CD4-positive, alpha-beta T cell treated with Interleukin-17A for 4 hours (primary cell): ENCODE data around the gene KCNC4.

Experiments
- DNase-seq: peaks from one replicate; pipeline ENCODE4 v3.0.0-alpha.2; 2020; ENCODE audit warnings: mixed read lengths

KCNC4 gene

GRCh38 chr1:110233861-110234260, 23.7 kb downstream of the KCNC4 start:
- no peak for DNase-seq

- no peak for DNase-seq
These were observed 24.6 kb downstream of the KCNC4 start for GRCh38 chr1:110234691-110235090.

- DNase-seq: no peak
These were observed 25.2 kb downstream of the KCNC4 start for GRCh38 chr1:110235181-110235833.

- DNase-seq: no peak
These were observed 25.9 kb downstream of the KCNC4 start for GRCh38 chr1:110235834-110236682.

GRCh38 chr1:110237386-110238152, 27.5 kb downstream of the KCNC4 start:
- DNase-seq: no peak

GRCh38 chr1:110239441-110240430, 29.6 kb downstream of the KCNC4 start:
- DNase-seq: no peak

GRCh38 chr1:110240476-110241210, 30.5 kb downstream of the KCNC4 start:
- DNase-seq: no peak

- no peak for DNase-seq
These were observed 31.4 kb downstream of the KCNC4 start for GRCh38 chr1:110241516-110241915.

- DNase-seq: no peak
These were observed 31.9 kb downstream of the KCNC4 start for GRCh38 chr1:110242062-110242461.

GRCh38 chr1:110242731-110243130, 32.6 kb downstream of the KCNC4 start:
- no peak for DNase-seq

GRCh38 chr1:110243146-110243545, 33.0 kb downstream of the KCNC4 start:
- no peak for DNase-seq

GRCh38 chr1:110243574-110243973, 33.5 kb downstream of the KCNC4 start:
- DNase-seq: no peak

GRCh38 chr1:110245876-110246620, 35.9 kb downstream of the KCNC4 start:
- DNase-seq: no peak

- no peak for DNase-seq
These were observed 38.6 kb downstream of the KCNC4 start for GRCh38 chr1:110248746-110249145.

- DNase-seq: no peak
These were observed 39.1 kb downstream of the KCNC4 start for GRCh38 chr1:110249256-110249655.

GRCh38 chr1:110250008-110250407, 39.9 kb downstream of the KCNC4 start:
- DNase-seq: no peak

GRCh38 chr1:110250749-110251148, 40.6 kb downstream of the KCNC4 start:
- DNase-seq: no peak

GRCh38 chr1:110253213-110253612, 43.1 kb downstream of the KCNC4 start:
- DNase-seq: no peak

- DNase-seq: no peak
These were observed 44.7 kb downstream of the KCNC4 start for GRCh38 chr1:110254604-110255391.

GRCh38 chr1:110255392-110255787, 45.3 kb downstream of the KCNC4 start:
- DNase-seq: no peak
